ENCODE measurements around the gene RNU6-1.

The RNU6-1 gene

DNA sequence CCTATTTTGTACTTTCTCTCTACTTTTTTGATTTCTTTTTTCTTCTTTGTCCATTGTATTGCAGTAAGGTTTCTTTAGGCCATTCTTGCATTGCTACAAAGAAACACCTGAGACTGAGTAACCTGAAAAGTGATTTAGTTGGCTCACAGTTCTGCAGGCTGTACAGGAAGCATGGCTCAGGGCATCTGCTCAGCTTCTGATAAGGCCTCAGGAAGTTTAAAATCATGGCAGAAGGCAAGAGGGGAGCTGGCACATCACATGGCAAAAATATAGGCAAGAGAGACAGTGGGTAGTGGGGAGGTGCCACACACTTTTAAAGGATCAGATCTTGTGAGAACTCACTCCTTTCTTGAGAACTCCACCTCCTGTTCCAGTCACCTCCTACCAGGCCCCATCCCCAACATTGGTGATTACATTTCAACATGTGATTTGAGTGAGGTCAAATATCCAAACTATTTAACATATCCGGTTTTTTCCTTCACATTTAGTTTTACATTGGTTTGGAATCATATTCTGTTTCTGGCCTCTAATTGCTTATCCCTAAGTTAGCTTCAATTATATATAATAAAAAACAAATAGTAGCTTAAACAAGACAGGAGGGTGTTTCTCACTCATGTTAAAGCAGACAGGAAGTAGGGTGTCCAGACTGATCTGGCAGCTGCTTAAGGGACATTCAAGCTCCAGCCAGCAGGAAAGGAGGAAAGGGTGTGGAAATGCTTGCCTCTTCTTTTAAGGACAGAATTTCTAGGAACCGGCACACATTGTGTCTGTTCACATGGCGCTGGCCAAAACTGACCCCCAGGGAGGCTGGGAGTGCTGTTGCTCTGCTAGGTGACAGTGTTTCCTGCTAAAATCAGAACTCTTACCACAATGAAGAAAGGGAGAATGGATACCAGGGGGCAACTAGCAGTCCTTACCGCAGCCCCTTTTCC lies 43.4 kb downstream of the RNU6-1 start:
- H3K27me3 ChIP-seq (replicated peaks; ENCODE audit: control insufficient read depth, insufficient read depth, low read length): no peaks in the 10 kb centered on the region
- no peak for DNase-seq (ENCODE audit: extremely low read depth, insufficient read length)
- H3K36me3 ChIP-seq (ENCODE audit: control insufficient read depth, insufficient read depth, low read length): no peaks in the 10 kb centered on the region; the same call in 1 of the 2 replicates
- H3K4me3 ChIP-seq (replicated peaks; ENCODE audit: low read depth, low read length): no peak overlapping the region
- no peak for TF ChIP-seq CTCF (IDR thresholded peaks at IDR 0.05; ENCODE audit: insufficient read depth, low read length, poor library complexity, severe bottlenecking)

DNA sequence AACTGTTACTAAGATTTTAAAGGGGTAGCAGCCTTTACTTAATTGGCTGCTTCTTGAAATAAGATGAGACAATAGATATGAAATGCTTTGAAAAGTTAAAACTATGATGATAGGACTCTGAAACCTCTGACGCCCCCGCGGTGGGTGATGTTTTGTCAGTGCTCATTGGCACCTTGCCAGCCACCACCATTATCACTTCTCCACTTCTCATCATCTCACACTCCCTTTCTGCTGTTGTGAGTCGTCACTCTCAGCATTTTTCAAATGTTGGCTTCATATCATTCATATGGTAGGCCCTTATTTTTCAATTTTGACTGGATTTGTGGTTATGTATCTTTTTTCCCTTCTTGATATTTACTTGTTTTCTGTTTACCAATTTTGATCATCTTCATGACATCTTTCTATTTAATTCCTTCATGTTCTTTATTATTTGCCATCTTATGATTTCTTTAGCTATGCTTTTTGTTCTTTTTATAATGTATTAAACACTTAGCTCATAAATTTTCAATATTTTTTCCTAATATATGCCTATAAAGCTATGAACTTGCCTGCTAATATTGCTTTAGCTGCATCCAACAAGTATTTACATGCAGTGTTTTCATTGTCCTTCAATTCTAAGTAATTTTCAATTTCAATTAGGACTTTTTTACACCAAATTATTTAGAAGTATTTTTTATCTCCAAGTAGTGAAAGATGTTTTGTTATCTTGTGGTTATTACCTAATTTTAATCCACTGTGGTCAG lies 44.8 kb downstream of the RNU6-1 start:
- Histone ChIP-seq H3K36me3 (ENCODE audit: control insufficient read depth, insufficient read depth, low read length) (no peaks in the 10 kb centered on the region; the same call in 1 of the 2 replicates), H3K27me3 (replicated peaks; ENCODE audit: control insufficient read depth, insufficient read depth, low read length) (no peaks in the 10 kb centered on the region), H3K4me3 (replicated peaks; ENCODE audit: low read depth, low read length) (no peak overlapping the region)
- DNase-seq (ENCODE audit: extremely low read depth, insufficient read length): no peak
- no peak for TF ChIP-seq CTCF (IDR thresholded peaks at IDR 0.05; ENCODE audit: insufficient read depth, low read length, poor library complexity, severe bottlenecking)

DNA sequence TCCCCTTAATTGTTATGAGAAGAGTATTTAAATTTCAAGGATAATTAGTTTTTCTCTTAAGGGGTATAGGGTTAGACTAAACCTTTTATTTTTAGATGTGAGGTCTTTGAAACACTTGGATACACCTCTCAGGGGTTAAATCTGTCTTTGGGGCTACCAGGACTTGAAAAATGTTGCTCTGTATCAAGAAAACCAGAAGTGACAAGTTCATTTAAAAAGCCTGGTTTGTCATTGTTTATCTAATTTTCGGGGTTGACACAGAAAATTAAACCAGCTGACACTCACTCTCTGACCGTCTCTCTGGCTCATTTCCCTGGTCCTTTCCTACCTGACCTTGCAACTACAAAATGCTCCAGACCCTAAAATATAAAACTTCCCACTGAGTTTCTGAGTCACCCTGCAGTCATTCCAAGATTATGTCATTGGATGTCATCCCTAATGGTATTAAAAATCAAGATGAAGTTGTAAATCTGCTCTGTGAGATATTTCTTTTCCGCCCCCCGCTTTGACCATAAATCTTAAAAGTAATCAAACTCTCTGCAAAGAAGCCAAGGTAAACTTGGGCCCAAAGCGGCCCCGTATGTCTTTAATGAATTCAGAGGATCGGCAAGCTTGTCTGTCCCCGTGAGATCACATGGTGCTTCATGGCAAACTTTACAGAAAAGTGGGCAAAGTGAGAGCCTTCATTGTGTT lies 47.4 kb downstream of the RNU6-1 start:
- H3K27me3 ChIP-seq (replicated peaks; ENCODE audit: control insufficient read depth, insufficient read depth, low read length): no peaks in the 10 kb centered on the region
- no peak for DNase-seq (ENCODE audit: extremely low read depth, insufficient read length)
- TF ChIP-seq CTCF (IDR thresholded peaks at IDR 0.05; ENCODE audit: insufficient read depth, low read length, poor library complexity, severe bottlenecking): no peak
- no peaks in the 10 kb centered on the region; the same call in 1 of the 2 replicates for H3K36me3 ChIP-seq (ENCODE audit: control insufficient read depth, insufficient read depth, low read length)
- H3K4me3 ChIP-seq (replicated peaks; ENCODE audit: low read depth, low read length): no peak overlapping the region

DNA sequence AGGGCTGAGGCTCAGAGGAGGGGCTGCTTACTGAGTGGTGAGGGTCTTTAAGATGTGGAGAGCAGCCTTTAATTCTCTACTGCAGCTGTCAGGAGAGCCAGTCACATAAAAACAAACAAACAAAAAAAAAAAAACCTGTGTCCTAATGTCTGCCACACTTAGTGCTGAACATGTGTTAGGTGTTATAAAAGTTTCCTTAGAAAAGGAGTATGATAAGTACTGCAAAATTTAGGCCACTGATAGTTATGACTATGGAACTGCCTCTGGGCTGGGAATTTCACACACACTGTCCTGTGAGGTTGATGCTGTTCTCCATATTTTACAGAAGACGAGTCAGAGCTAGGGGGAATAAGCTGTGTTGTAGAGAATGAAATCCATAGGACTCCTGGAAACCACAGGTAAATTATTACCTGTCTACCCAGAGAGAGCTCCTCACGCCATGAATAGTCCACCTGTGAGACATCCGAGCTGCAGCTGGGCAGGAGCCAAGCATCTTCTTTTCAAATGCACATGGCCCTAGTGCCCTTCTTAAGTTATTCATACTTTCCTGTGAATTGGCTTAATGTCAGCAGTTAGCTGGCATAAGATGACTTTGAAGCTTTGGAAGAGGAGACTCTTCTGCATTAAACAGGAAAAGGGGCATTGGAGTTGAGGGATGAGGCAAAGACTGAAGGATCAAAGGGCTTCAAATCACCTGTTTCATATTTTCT lies 49.1 kb downstream of the RNU6-1 start:
- no peaks in the 10 kb centered on the region for H3K27me3 ChIP-seq (replicated peaks; ENCODE audit: control insufficient read depth, insufficient read depth, low read length)
- no peak for TF ChIP-seq CTCF (IDR thresholded peaks at IDR 0.05; ENCODE audit: insufficient read depth, low read length, poor library complexity, severe bottlenecking)
- no peak overlapping the region for H3K4me3 ChIP-seq (replicated peaks; ENCODE audit: low read depth, low read length)
- no peaks in the 10 kb centered on the region for H3K36me3 ChIP-seq (ENCODE audit: control insufficient read depth, insufficient read depth, low read length)
- no peak for DNase-seq (ENCODE audit: extremely low read depth, insufficient read length)

All from GM06990 (cell line).